Neural cell (in vitro differentiated cells): ENCODE measurements around the gene SRPK1. TPM values are rescaled to one million over a fixed set of nuclear protein-coding genes. Genes with fewer than 3 reads are reported as not detected.

Source experiments
- H2AFZ ChIP-seq: fragments of 200-600, 300-800 bp; sonication (generic), shearing (Covaris generic); 2 replicates; pipeline ENCODE4 v1.6.0; 2014; ENCODE audit warnings: low read depth, mild to moderate bottlenecking, antibody characterized with exemption, low read length, moderate library complexity
- H3F3A ChIP-seq: fragments of 200-600 bp; shearing (Covaris generic); 2 replicates; pipeline ENCODE4 v1.6.1; 2016; ENCODE audit warnings: mild to moderate bottlenecking, moderate library complexity, mixed read lengths, antibody characterized with exemption, low read length; ENCODE audit not compliant: insufficient read depth, poor library complexity, severe bottlenecking
- H3K27ac ChIP-seq: fragments of 200-600, 300-800 bp; sonication (generic), shearing (Covaris generic); 2 replicates; pipeline ENCODE4 v1.5.1; 2014; ENCODE audit warnings: mild to moderate bottlenecking, low read length, moderate library complexity
- H3K27me3 ChIP-seq: fragments of 300-800, 200-600 bp; sonication (generic), shearing (Covaris generic); 2 replicates; pipeline ENCODE4 v1.6.0; 2014; ENCODE audit warnings: mild to moderate bottlenecking, low read depth, low read length, moderate library complexity; ENCODE audit not compliant: insufficient read depth
- H3K36me3 ChIP-seq: fragments of 300-800, 200-600 bp; sonication (generic), shearing (Covaris generic); 2 replicates; pipeline ENCODE4 v1.5.1; 2014; ENCODE audit warnings: mild to moderate bottlenecking, antibody characterized with exemption, low read length, moderate library complexity; ENCODE audit not compliant: insufficient read depth
- H3K4me2 ChIP-seq: fragments of 300-800, 200-600 bp; sonication (generic), shearing (Covaris generic); 2 replicates; pipeline ENCODE4 v1.6.0; 2014; ENCODE audit warnings: mild to moderate bottlenecking, low read length
- H3K4me3 ChIP-seq: fragments of 300-800, 200-600 bp; sonication (generic), shearing (Covaris generic); 2 replicates; pipeline ENCODE4 v1.5.1; 2014; ENCODE audit warnings: mild to moderate bottlenecking, low read length, moderate library complexity
- H3K79me2 ChIP-seq: fragments of 200-600 bp; shearing (Covaris generic); replicated peaks from 2 replicates; pipeline ENCODE4 v1.6.0; 2014; ENCODE audit warnings: mild to moderate bottlenecking, low read length, moderate library complexity; ENCODE audit not compliant: insufficient read depth
- H3K9ac ChIP-seq: fragments of 300-800, 200-600 bp; sonication (generic), shearing (Covaris generic); 2 replicates; pipeline ENCODE4 v1.6.1; 2016; ENCODE audit warnings: mild to moderate bottlenecking, low read length, mixed read lengths
- H3K9me2 ChIP-seq: fragments of 200-600 bp; shearing (Covaris generic); 2 replicates; pipeline ENCODE4 v1.6.1; 2016; ENCODE audit warnings: mild to moderate bottlenecking, low read length, mixed read lengths; ENCODE audit not compliant: insufficient read depth
- H3K9me3 ChIP-seq: fragments of 200-600, 300-800 bp; sonication (generic), shearing (Covaris generic); 2 replicates; pipeline ENCODE4 v1.6.1; 2016; ENCODE audit warnings: mild to moderate bottlenecking, mixed run types, low read length, moderate library complexity, mixed read lengths
- H4K20me1 ChIP-seq: fragments of 200-600 bp; shearing (Covaris generic); 2 replicates; pipeline ENCODE4 v1.6.1; 2016; ENCODE audit warnings: mild to moderate bottlenecking, mixed run types; ENCODE audit not compliant: insufficient read depth
- CTCF ChIP-seq: fragments of 450-650 bp; IDR thresholded peaks from 2 replicates; pipeline ENCODE4 v1.5.1; 2014; ENCODE audit warnings: antibody characterized with exemption, mild to moderate bottlenecking, moderate library complexity; ENCODE audit not compliant: poor library complexity, severe bottlenecking
- EP300 ChIP-seq: fragments of 450-650 bp; conservative IDR thresholded peaks from 2 replicates; pipeline ENCODE4 v1.6.1; 2014; ENCODE audit warnings: antibody characterized with exemption, mild to moderate bottlenecking, moderate library complexity; ENCODE audit not compliant: poor library complexity, severe bottlenecking
- EZH2 ChIP-seq: fragments of 200-600, 300-800 bp; shearing (Covaris generic), sonication (generic); IDR thresholded peaks from 2 replicates; pipeline ENCODE4 v1.6.1; 2014; ENCODE audit warnings: antibody characterized with exemption, low read length, borderline replicate concordance, mild to moderate bottlenecking; ENCODE audit not compliant: insufficient read depth, poor library complexity, severe bottlenecking
- MXI1 ChIP-seq: fragments of 450-650 bp; conservative IDR thresholded peaks from 2 replicates; pipeline ENCODE4 v1.6.1; 2014; ENCODE audit warnings: antibody characterized with exemption, mild to moderate bottlenecking; ENCODE audit not compliant: poor library complexity, severe bottlenecking
- POLR2AphosphoS5 ChIP-seq: IDR thresholded peaks from 2 replicates; pipeline ENCODE4 v1.6.1; 2012
- RAD21 ChIP-seq: fragments of 450-650 bp; conservative IDR thresholded peaks from 2 replicates; pipeline ENCODE4 v1.6.1; 2014; ENCODE audit warnings: antibody characterized with exemption, mild to moderate bottlenecking, moderate library complexity
- SMC3 ChIP-seq: fragments of 450-650 bp; conservative IDR thresholded peaks from 2 replicates; pipeline ENCODE4 v1.6.1; 2014; ENCODE audit warnings: antibody characterized with exemption, mild to moderate bottlenecking, moderate library complexity; ENCODE audit not compliant: poor library complexity
- TAF1 ChIP-seq: IDR thresholded peaks from 2 replicates; pipeline ENCODE4 v1.6.1; 2012; ENCODE audit warnings: low read depth
- polyA plus RNA-seq: library from polyadenylated mRNA; depleted of rRNA; stranded (reverse); fragments of >200 nt; gene quantifications from 2 replicates; pipeline ENCODE4 v1.2.3, GENCODE V29; 2014
- TF ChIP-seq, protein P1 (sequence below): IDR thresholded peaks from 2 replicates; pipeline ENCODE4 v1.6.1; 2012; ENCODE audit warnings: borderline replicate concordance

SRPK1 gene
- polyA plus RNA-seq, 1 donor from 2014 or later = 39.9 TPM

DNA sequence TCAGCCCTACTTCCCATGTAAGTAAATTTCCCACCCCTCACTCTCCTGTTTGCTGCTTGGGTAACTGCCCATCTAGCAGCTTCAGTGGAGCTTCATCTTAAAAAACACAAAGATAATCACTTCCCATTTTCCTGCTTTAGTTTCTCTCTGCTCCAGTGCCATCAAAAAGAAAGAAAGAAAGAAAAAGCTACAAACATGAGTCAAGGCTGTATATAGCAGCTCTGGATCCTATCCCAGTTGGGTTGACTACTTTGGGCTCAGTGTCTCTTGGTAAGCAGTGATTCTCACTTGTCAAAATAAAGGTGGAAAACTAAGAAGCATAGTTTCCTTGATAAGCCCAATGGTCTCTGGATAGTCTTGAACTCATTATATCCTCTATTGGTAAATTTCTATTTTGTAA, 48.7 kb upstream of the SRPK1 start:
- no peaks in the 10 kb centered on the region for H3K9me2 ChIP-seq
- no peaks in the 10 kb centered on the region for H3K9me3 ChIP-seq
- H3F3A ChIP-seq = no peaks in the 10 kb centered on the region
- no peak overlapping the region for H3K4me2 ChIP-seq
- TF ChIP-seq CTCF (no peak), MXI1 (no peak), TAF1 (no peak), EZH2 (no peak), RAD21 (no peak), EP300 (no peak), POLR2AphosphoS5 (no peak), SMC3 (no peak)
- TF ChIP-seq, protein P1, sequence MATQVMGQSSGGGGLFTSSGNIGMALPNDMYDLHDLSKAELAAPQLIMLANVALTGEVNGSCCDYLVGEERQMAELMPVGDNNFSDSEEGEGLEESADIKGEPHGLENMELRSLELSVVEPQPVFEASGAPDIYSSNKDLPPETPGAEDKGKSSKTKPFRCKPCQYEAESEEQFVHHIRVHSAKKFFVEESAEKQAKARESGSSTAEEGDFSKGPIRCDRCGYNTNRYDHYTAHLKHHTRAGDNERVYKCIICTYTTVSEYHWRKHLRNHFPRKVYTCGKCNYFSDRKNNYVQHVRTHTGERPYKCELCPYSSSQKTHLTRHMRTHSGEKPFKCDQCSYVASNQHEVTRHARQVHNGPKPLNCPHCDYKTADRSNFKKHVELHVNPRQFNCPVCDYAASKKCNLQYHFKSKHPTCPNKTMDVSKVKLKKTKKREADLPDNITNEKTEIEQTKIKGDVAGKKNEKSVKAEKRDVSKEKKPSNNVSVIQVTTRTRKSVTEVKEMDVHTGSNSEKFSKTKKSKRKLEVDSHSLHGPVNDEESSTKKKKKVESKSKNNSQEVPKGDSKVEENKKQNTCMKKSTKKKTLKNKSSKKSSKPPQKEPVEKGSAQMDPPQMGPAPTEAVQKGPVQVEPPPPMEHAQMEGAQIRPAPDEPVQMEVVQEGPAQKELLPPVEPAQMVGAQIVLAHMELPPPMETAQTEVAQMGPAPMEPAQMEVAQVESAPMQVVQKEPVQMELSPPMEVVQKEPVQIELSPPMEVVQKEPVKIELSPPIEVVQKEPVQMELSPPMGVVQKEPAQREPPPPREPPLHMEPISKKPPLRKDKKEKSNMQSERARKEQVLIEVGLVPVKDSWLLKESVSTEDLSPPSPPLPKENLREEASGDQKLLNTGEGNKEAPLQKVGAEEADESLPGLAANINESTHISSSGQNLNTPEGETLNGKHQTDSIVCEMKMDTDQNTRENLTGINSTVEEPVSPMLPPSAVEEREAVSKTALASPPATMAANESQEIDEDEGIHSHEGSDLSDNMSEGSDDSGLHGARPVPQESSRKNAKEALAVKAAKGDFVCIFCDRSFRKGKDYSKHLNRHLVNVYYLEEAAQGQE = no peak
- H3K27me3 ChIP-seq = no peaks in the 10 kb centered on the region
- no peak overlapping the region for H2AFZ ChIP-seq
- H3K36me3 ChIP-seq = no peaks in the 10 kb centered on the region
- no peak overlapping the region for H3K4me3 ChIP-seq
- no peak overlapping the region for H3K9ac ChIP-seq
- H3K27ac ChIP-seq = no peak overlapping the region
- no peaks in the 10 kb centered on the region for H3K79me2 ChIP-seq
- H4K20me1 ChIP-seq = no peaks in the 10 kb centered on the region

DNA sequence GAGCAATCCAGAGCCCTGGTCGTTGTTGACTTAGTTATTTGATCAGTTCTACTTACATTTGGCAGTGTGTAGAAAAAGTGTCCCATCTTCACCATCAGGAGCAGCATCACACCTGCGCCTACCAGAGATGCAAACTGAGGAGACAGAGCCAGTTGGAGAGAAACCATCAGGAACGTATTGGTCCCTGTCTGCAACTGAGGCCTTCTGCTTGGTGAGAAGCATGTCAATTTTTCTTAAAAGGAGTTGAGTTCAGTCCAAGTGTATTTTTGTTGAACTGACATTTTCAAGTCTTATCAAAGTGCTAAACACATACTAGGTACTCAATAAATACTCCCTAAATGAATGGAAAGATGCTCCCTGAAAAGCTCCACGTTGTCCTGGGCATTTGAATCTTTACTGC, 47.9 kb upstream of the SRPK1 start:
- Histone ChIP-seq H3K27ac (no peak overlapping the region), H3K79me2 (no peaks in the 10 kb centered on the region), H3F3A (no peaks in the 10 kb centered on the region), H3K4me3 (no peak overlapping the region), H3K9me3 (no peaks in the 10 kb centered on the region), H2AFZ (no peak overlapping the region), H3K27me3 (no peaks in the 10 kb centered on the region), H3K9me2 (no peaks in the 10 kb centered on the region), H3K36me3 (no peaks in the 10 kb centered on the region), H3K9ac (no peak overlapping the region), H3K4me2 (no peak overlapping the region), H4K20me1 (no peaks in the 10 kb centered on the region)
- no peak for TF ChIP-seq CTCF
- TF ChIP-seq RAD21 = no peak
- TF ChIP-seq EZH2 = no peak
- TF ChIP-seq POLR2AphosphoS5 = no peak
